Uterus (tissue), 2 donors: ENCODE measurements around the gene SLC38A1.

Experiments used
- CTCF ChIP-seq, 4 experiments: fragments of 200-600 bp in 2 of 4; fragments of 450-650 bp in 2 of 4; sonication (generic) in 2 of 4; IDR thresholded peaks; one replicate each; pipeline ENCODE4 v1.5.1; 2016 to 2019; ENCODE audit warnings: antibody characterized with exemption in 4 of 4, mild to moderate bottlenecking in 2 of 4, moderate library complexity in 1 of 4
- POLR2A ChIP-seq, 2 donors: fragments of 450-650 bp; IDR thresholded peaks; one replicate each; pipeline ENCODE4 v1.6.1; 2016; ENCODE audit warnings: antibody characterized with exemption in 2 of 2, mild to moderate bottlenecking in 1 of 2, moderate library complexity in 1 of 2

- TF ChIP-seq POLR2A (IDR thresholded peaks at IDR 0.05) (no peak), CTCF (IDR thresholded peaks at IDR 0.05) (no peak)
These were observed 29.4 kb upstream of the SLC38A1 start for GRCh38 chr12:46298261-46298660.
